Upper lobe of right lung (tissue), 1 donor: ENCODE measurements around the gene ARHGAP15. TPM values are rescaled to one million over a fixed set of nuclear protein-coding genes. Genes with fewer than 3 reads are reported as not detected.

Source experiments
- ATAC-seq: fragments of 200-7000 bp; cut with Tn5 transposase; one replicate; pipeline ENCODE4 v1.9.1; 2020; ENCODE audit warnings: mild to moderate bottlenecking, moderate library complexity
- DNase-seq: peaks from one replicate; pipeline ENCODE4 v3.0.0-alpha.2; 2020
- H3K27ac ChIP-seq: fragments of 200-600 bp; one replicate; pipeline ENCODE4 v1.8.0; 2022
- H3K27me3 ChIP-seq: fragments of 200-600 bp; one replicate; pipeline ENCODE4 v1.8.0; 2022; ENCODE audit warnings: mild to moderate bottlenecking
- H3K36me3 ChIP-seq: fragments of 200-600 bp; one replicate; pipeline ENCODE4 v1.8.0; 2022
- H3K4me1 ChIP-seq: fragments of 200-600 bp; one replicate; pipeline ENCODE4 v1.8.0; 2022
- H3K4me3 ChIP-seq: fragments of 200-600 bp; one replicate; pipeline ENCODE4 v1.8.0; 2022; ENCODE audit warnings: mild to moderate bottlenecking
- H3K9me3 ChIP-seq: fragments of 200-600 bp; one replicate; pipeline ENCODE4 v1.8.0; 2022
- CTCF ChIP-seq: fragments of 200-600 bp; IDR thresholded peaks from one replicate; pipeline ENCODE4 v1.8.0; 2022; ENCODE audit warnings: antibody characterized with exemption
- intact Hi-C: fragments of 100-400 bp; cut with DNase I; formaldehyde crosslinking; loops from one replicate; pipeline ENCODE4 v1.11.0; 2022
- total RNA-seq: library from RNA; stranded (reverse); fragmentation: NEBNext Ultra II Directional; extraction: Animal tissue kit (Norgen Biotek cat#: 25700); gene quantifications from one replicate; pipeline ENCODE4 v1.2.1, GENCODE V29; 2021
- donor health status: DM: no; HTN: yes; CAD: no; lungs with severe emphysema.

Gene ARHGAP15
- total RNA-seq, 1 donor from 2014 or later, result 19.2 TPM

- Histone ChIP-seq H3K27me3 (no peaks in the 10 kb centered on the region), H3K4me3 (no peak overlapping the region), H3K9me3 (no peaks in the 10 kb centered on the region), H3K4me1 (no peaks in the 10 kb centered on the region), H3K27ac (no peak overlapping the region), H3K36me3 (no peaks in the 10 kb centered on the region)
- DNase-seq (no peak), ATAC-seq (no peak)
- intact Hi-C loops, result no loop called here
- no peak for TF ChIP-seq CTCF
Measured at GRCh38 chr2:143204062-143204461, 74.8 kb downstream of the ARHGAP15 start.

GRCh38 chr2:143205106-143205764 lies 76.0 kb downstream of the ARHGAP15 start:
- ATAC-seq, result no peak
- H3K36me3 ChIP-seq, result no peaks in the 10 kb centered on the region
- no peak overlapping the region for H3K27ac ChIP-seq
- H3K9me3 ChIP-seq, result no peaks in the 10 kb centered on the region
- intact Hi-C loops, result no loop called here
- no peaks in the 10 kb centered on the region for H3K27me3 ChIP-seq
- TF ChIP-seq CTCF, result peak; percentile 40
- H3K4me3 ChIP-seq, result no peak overlapping the region
- no peak for DNase-seq
- no peaks in the 10 kb centered on the region for H3K4me1 ChIP-seq

GRCh38 chr2:143209570-143210445 lies 80.6 kb downstream of the ARHGAP15 start:
- TF ChIP-seq CTCF, result no peak
- Histone ChIP-seq H3K9me3 (no peaks in the 10 kb centered on the region), H3K4me3 (no peak overlapping the region), H3K4me1 (no peaks in the 10 kb centered on the region), H3K36me3 (no peaks in the 10 kb centered on the region), H3K27me3 (no peaks in the 10 kb centered on the region), H3K27ac (no peak overlapping the region)
- no peak for DNase-seq
- ATAC-seq, result no peak
- intact Hi-C loops, result no loop called here

GRCh38 chr2:143210446-143210819 lies 81.2 kb downstream of the ARHGAP15 start:
- intact Hi-C loops, result no loop called here
- Histone ChIP-seq H3K4me3 (no peak overlapping the region), H3K9me3 (no peaks in the 10 kb centered on the region), H3K27me3 (no peaks in the 10 kb centered on the region), H3K27ac (no peak overlapping the region), H3K36me3 (no peaks in the 10 kb centered on the region), H3K4me1 (no peaks in the 10 kb centered on the region)
- TF ChIP-seq CTCF, result no peak
- DNase-seq, result no peak
- ATAC-seq, result no peak

- intact Hi-C loops, result no loop called here
- DNase-seq (no peak), ATAC-seq (peak; percentile 86)
- no peaks in the 10 kb centered on the region for H3K27me3 ChIP-seq
- no peak for TF ChIP-seq CTCF
- H3K9me3 ChIP-seq, result no peaks in the 10 kb centered on the region
- no peaks in the 10 kb centered on the region for H3K4me1 ChIP-seq
- no peak overlapping the region for H3K4me3 ChIP-seq
- H3K27ac ChIP-seq, result no peak overlapping the region
- H3K36me3 ChIP-seq, result no peaks in the 10 kb centered on the region
Measured at GRCh38 chr2:143217512-143218115, 88.4 kb downstream of the ARHGAP15 start.
